Esophagus squamous epithelium (tissue), 4 donors: ENCODE measurements around the gene MUC5AC.

Experiments used
- POLR2A ChIP-seq, 4 donors: fragments of 450-650 bp; IDR thresholded peaks; one replicate each; pipeline ENCODE4 v1.6.1; 2017; ENCODE audit warnings: antibody characterized with exemption in 4 of 4, mild to moderate bottlenecking in 4 of 4, moderate library complexity in 3 of 4
- TF ChIP-seq, protein P1 (sequence below), 6 experiments: fragments of 450-650 bp in 4 of 6; fragments of 200-600 bp in 2 of 6; sonication (generic) in 2 of 6; IDR thresholded peaks; one replicate each; pipeline ENCODE4 v1.5.1; 2016 to 2019; ENCODE audit warnings: antibody characterized with exemption in 6 of 6, mild to moderate bottlenecking in 4 of 6, moderate library complexity in 4 of 6

DNA sequence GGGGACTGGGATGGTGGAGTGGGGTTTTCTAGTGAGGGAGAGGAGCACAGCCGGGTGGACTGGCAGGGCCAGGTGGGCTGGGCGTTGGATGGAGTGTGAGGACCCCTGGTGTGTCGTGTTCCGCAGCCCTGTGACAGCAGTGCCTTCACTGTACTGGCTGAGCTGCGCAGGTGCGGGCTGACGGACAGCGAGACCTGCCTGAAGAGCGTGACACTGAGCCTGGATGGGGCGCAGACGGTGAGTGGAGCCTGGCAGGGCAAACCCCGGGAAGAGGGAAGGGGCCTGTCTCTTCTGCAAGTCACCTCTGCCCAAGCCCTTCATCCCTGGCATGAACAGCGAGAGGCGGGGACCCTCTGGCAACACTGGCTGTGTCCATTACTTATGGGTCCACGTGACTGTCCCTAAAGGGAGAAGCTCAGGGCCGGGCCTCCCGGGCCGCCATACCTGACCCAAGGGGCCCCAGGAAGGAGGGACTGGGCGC, 10.0 kb downstream of the MUC5AC start:
- TF ChIP-seq, protein P1, sequence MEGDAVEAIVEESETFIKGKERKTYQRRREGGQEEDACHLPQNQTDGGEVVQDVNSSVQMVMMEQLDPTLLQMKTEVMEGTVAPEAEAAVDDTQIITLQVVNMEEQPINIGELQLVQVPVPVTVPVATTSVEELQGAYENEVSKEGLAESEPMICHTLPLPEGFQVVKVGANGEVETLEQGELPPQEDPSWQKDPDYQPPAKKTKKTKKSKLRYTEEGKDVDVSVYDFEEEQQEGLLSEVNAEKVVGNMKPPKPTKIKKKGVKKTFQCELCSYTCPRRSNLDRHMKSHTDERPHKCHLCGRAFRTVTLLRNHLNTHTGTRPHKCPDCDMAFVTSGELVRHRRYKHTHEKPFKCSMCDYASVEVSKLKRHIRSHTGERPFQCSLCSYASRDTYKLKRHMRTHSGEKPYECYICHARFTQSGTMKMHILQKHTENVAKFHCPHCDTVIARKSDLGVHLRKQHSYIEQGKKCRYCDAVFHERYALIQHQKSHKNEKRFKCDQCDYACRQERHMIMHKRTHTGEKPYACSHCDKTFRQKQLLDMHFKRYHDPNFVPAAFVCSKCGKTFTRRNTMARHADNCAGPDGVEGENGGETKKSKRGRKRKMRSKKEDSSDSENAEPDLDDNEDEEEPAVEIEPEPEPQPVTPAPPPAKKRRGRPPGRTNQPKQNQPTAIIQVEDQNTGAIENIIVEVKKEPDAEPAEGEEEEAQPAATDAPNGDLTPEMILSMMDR (IDR thresholded peaks at IDR 0.05) = no peak
- no peak for TF ChIP-seq POLR2A (IDR thresholded peaks at IDR 0.05)
